HepG2 (cell line): Measurements from ENCODE around the gene PRRT2. TPM values are rescaled to one million over a fixed set of nuclear protein-coding genes. Genes with fewer than 3 reads are reported as not detected.

Experiments used
- ATAC-seq: fragments of 200-7000 bp; cut with Tn5 transposase; 3 replicates; pipeline ENCODE4 v1.9.1; 2020; ENCODE audit warnings: mild to moderate bottlenecking, moderate library complexity
- BruUV-seq: library from RNA; stranded (reverse); fragments of 400-500 nt; replicated peaks from 2 replicates; lab custom pipeline; 2021; lab: Mats Ljungman, UMichigan
- CTCF ChIA-PET: fragments of 300-600 bp; formaldehyde crosslinking; extraction: SDS; loops from one replicate; lab custom pipeline; 2021; ENCODE audit warnings: low total read pairs, inconsistent platforms, low intra/inter-chr PET ratio; lab: Yijun Ruan, JAX
- POLR2A ChIA-PET: fragments of 350-600 bp; sonication (Branson Sonifier 250); formaldehyde crosslinking; loops from one replicate; lab custom pipeline; 2020; ENCODE audit warnings: antibody characterized with exemption, inconsistent platforms; lab: Yijun Ruan, JAX
- DNase-seq: peaks from one replicate; pipeline ENCODE4 v3.0.0-alpha.2; 2015; ENCODE audit warnings: low spot score
- FAIRE-seq: peaks from 3 replicates; lab custom pipeline; 2011; peaks lifted over from hg19 to GRCh38; lab: Jason Lieb, UNC
- H2AFZ ChIP-seq: one replicate; pipeline ENCODE4 v1.6.1; 2011; ENCODE audit warnings: low read length, inconsistent platforms
- H3K27ac ChIP-seq: fragments of 300-600 bp; 3 replicates; pipeline ENCODE4 v1.8.0; 2011; ENCODE audit warnings: mixed run types, mild to moderate bottlenecking, mixed read lengths, low read length, inconsistent platforms; ENCODE audit not compliant: insufficient read depth; ENCODE audit errors: extremely low read length
- H3K27me3 ChIP-seq, 2 experiments: fragments of 200-600 bp in 1 of 2; 2 replicates in 1 of 2; 3 replicates in 1 of 2; pipeline versions ENCODE4 v1.6.0 to v1.8.0; 2011; ENCODE audit warnings: low read length in 2 of 2, mild to moderate bottlenecking in 2 of 2, moderate library complexity in 2 of 2, inconsistent platforms in 1 of 2; ENCODE audit not compliant: insufficient read depth in 2 of 2, control insufficient read depth in 1 of 2
- H3K36me3 ChIP-seq, 2 experiments: fragments of 200-600 bp in 1 of 2; replicated peaks in 1 of 2; 2 replicates in 1 of 2; 3 replicates in 1 of 2; pipeline versions ENCODE4 v1.5.1 to v1.8.0; 2011; ENCODE audit warnings: low read length in 2 of 2, inconsistent platforms in 1 of 2; ENCODE audit not compliant: insufficient read depth in 2 of 2, control insufficient read depth in 1 of 2
- H3K4me1 ChIP-seq: 2 replicates; pipeline ENCODE4 v1.5.1; 2012; ENCODE audit warnings: low read length, inconsistent platforms; ENCODE audit not compliant: insufficient read depth
- H3K4me2 ChIP-seq: 2 replicates; pipeline ENCODE4 v1.6.0; 2011; ENCODE audit warnings: low read depth, low read length, inconsistent platforms
- H3K4me3 ChIP-seq, 3 experiments: fragments of 200-600 bp in 1 of 3; sonication (generic), shearing (Covaris generic) in 1 of 3; replicated peaks in 1 of 3; 2 replicates each; pipeline ENCODE4 v1.5.1; 2011 to 2016; ENCODE audit warnings: low read length in 3 of 3, inconsistent platforms in 2 of 3, low read depth in 2 of 3, mild to moderate bottlenecking in 2 of 3, control low read depth in 1 of 3, mixed read lengths in 1 of 3; ENCODE audit not compliant: insufficient read depth in 1 of 3
- H3K79me2 ChIP-seq: one replicate; pipeline ENCODE4 v1.6.1; 2011; ENCODE audit warnings: low read length, inconsistent platforms; ENCODE audit not compliant: insufficient read depth
- H3K9ac ChIP-seq: 2 replicates; pipeline ENCODE4 v1.6.0; 2011; ENCODE audit warnings: mild to moderate bottlenecking, low read depth, low read length, inconsistent platforms; ENCODE audit not compliant: insufficient read depth
- H3K9me3 ChIP-seq: 2 replicates; pipeline ENCODE4 v1.5.1; 2012; ENCODE audit warnings: mild to moderate bottlenecking, low read length
- H4K20me1 ChIP-seq: 2 replicates; pipeline ENCODE4 v1.6.0; 2011; ENCODE audit warnings: inconsistent platforms, mild to moderate bottlenecking, low read length, moderate library complexity; ENCODE audit not compliant: insufficient read depth
- FOSL2 ChIP-seq: sonication (generic); formaldehyde crosslinking; IDR thresholded peaks from 2 replicates; pipeline ENCODE4 v1.4.0; 2020; ENCODE audit warnings: missing genetic modification reagents
- KDM5B ChIP-seq: sonication (generic); formaldehyde crosslinking; IDR thresholded peaks from 2 replicates; pipeline ENCODE4 v1.4.0; 2020; ENCODE audit warnings: missing genetic modification reagents, mild to moderate bottlenecking, borderline replicate concordance
- KLF9 ChIP-seq: IDR thresholded peaks from 2 replicates; pipeline ENCODE4 v1.6.1; 2016; ENCODE audit warnings: low read depth
- MAZ ChIP-seq, 2 experiments: sonication (generic) in 1 of 2; formaldehyde crosslinking in 1 of 2; IDR thresholded peaks; 2 replicates each; pipeline versions ENCODE4 v1.5.0 to v1.6.1; 2012 to 2020; ENCODE audit warnings: low read depth in 2 of 2, mild to moderate bottlenecking in 2 of 2, borderline replicate concordance in 1 of 2, improper control_type of control experiment in 1 of 2, low read length in 1 of 2, missing genetic modification reagents in 1 of 2, moderate library complexity in 1 of 2
- MIXL1 ChIP-seq: IDR thresholded peaks from 2 replicates; pipeline ENCODE4 v1.6.1; 2016
- TEAD3 ChIP-seq: optimal IDR thresholded peaks from 2 replicates; pipeline ENCODE3; 2016; ENCODE audit warnings: borderline replicate concordance
- TEF ChIP-seq: sonication (generic); formaldehyde crosslinking; IDR thresholded peaks from 2 replicates; pipeline ENCODE4 v1.5.0; 2020; ENCODE audit warnings: missing genetic modification reagents
- ZNF354B ChIP-seq: sonication (generic); formaldehyde crosslinking; IDR thresholded peaks from 2 replicates; pipeline ENCODE4 v1.8.0; 2022; ENCODE audit warnings: mild to moderate bottlenecking, missing genetic modification reagents
- ZNF407 ChIP-seq: sonication (generic); formaldehyde crosslinking; IDR thresholded peaks from one replicate; pipeline ENCODE4 v1.5.1; 2020; ENCODE audit warnings: mild to moderate bottlenecking, missing genetic modification reagents; ENCODE audit errors: not compliant biosample characterization
- ZNF446 ChIP-seq: sonication (generic); formaldehyde crosslinking; IDR thresholded peaks from 2 replicates; pipeline ENCODE4 v1.5.0; 2020; ENCODE audit warnings: mild to moderate bottlenecking, missing genetic modification reagents
- ZNF879 ChIP-seq: sonication (generic); formaldehyde crosslinking; IDR thresholded peaks from 2 replicates; pipeline ENCODE4 v1.8.1; 2023; ENCODE audit warnings: missing genetic modification reagents
- WGBS: methylation state at CpG from one replicate; pipeline ENCODE4 v1.1.6; 2017; ENCODE audit warnings: low lambda C conversion rate; 5-methylcytosine and 5-hydroxymethylcytosine counted together
- in situ Hi-C: cut with HindIII; loops from 2 replicates; pipeline ENCODE4 v1.10.0; 2017; ENCODE audit warnings: low pct_unique_long_range_greater_than_20kb; ENCODE audit not compliant: extremely low pct_ligation_motif_present
- intact Hi-C: fragments of 100-400 bp; cut with micrococcal nuclease; formaldehyde crosslinking; loops from one replicate; pipeline ENCODE4 v1.10.0; 2022; ENCODE audit not compliant: unreplicated experiment
- polyA plus RNA-seq, 8 experiments: library from polyadenylated mRNA; depleted of rRNA in 3 of 8; stranded (reverse) in 7 of 8; unstranded in 1 of 8; fragments of >200 nt; fragmentation: Illumina TruSeq in 4 of 8; extraction: Trizol in 4 of 8; gene quantifications; 2 replicates each; pipeline versions ENCODE4 v1.2.1 to v1.2.3, GENCODE V29; 2011 to 2016; ENCODE audit warnings: low read depth in 4 of 8, missing spikeins in 1 of 8, mixed read lengths in 1 of 8; ENCODE audit not compliant: insufficient read depth in 1 of 8
- total RNA-seq, 5 experiments: library from RNA; depleted of rRNA; stranded (reverse); fragments of >200 nt; fragmentation: Illumina TruSeq; extraction: Trizol; gene quantifications; 2 replicates each; pipeline ENCODE4 v1.2.3, GENCODE V29; 2016; ENCODE audit warnings: low read depth in 1 of 5
- TF ChIP-seq, protein P1 (sequence below): sonication (generic); formaldehyde crosslinking; IDR thresholded peaks from 2 replicates; pipeline ENCODE4 v1.5.1; 2020; ENCODE audit warnings: mild to moderate bottlenecking, missing genetic modification reagents, moderate library complexity

Gene PRRT2
- total and polyA plus RNA-seq, 2 of the 13 experiments (the other 11 are each of a cell fraction or from before 2014, with no cell fraction given), result 0.51 to 1.1 TPM

DNA sequence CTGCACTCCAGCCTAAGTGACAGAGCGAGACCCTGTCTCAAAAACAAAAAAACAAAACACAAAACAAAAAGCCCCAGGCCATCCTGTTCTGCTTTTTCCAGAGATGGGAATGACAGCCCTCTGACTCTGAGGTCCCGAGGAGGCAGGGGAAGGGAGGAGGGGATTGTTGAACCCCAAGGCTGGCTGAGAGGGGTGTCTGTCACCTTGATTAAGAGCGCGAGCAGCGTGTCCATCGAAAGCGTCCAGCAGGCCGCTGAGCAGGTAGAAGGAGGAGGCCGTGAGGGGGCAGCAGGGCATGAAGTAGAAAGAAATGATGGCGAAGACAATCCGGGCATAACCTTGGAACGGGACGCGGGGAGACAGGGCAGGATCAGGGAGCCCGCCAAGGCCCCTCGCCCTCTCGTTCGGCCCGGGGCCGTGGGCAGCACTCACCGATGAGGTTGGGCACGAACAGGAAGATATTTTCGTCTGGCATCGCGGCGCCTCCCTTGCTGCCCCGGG lies 50.4 kb downstream of the PRRT2 start:
- Histone ChIP-seq H3K36me3 (peaks cover 6 to 13% of the 10 kb centered on the region in 2 experiments; a peak in 4 of 5 replicates), H3K4me2 (peak overlapping the region; percentile 91), H3K4me3 (peak overlapping the region; percentile 85 to 95 (median 88)), H3K27ac (peak overlapping the region; percentile 97), H3K9me3 (no peaks in the 10 kb centered on the region), H3K27me3 (no peaks in the 10 kb centered on the region; a peak in 1 of 5 replicates), H3K9ac (peak overlapping the region; percentile 93), H3K4me1 (peaks cover 37% of the 10 kb centered on the region), H2AFZ (no peak overlapping the region), H3K79me2 (peaks cover 13% of the 10 kb centered on the region), H4K20me1 (no peaks in the 10 kb centered on the region; the same call in 1 of the 2 replicates)
- CTCF ChIA-PET, result interaction anchor here (0.9 kb wide), 1 partner anchor 143 kb away, joined by 3 read pairs; no protein-coding TSS in a partner anchor
- POLR2A ChIA-PET, result interaction anchor here (1.0 to 4.1 kb wide), 14 partner anchors 14 to 203 kb away, joined by 3 to 29 read pairs (median 8); partner anchors contain the start of genes ALDOA, ASPHD1, KCTD13 and MAZ
- no peak for FAIRE-seq
- in situ Hi-C loops, result loop anchor here (10.0 kb wide), 1 partner anchor 142 kb away; no protein-coding TSS in a partner anchor
- 3% methylated on average over 14 of the region's 27 CpGs for whole genome bisulfite sequencing
- intact Hi-C loops, result loop anchor here (2.0 to 5.0 kb wide), 3 partner anchors 30 to 38 kb away; partner anchors contain the start of gene ASPHD1
- BruUV-seq, result no TSS peak
- ATAC-seq, result peak; percentile 10
- no peak for DNase-seq
- TF ChIP-seq ZNF354B (CRISPR knock-in tag), result peak; percentile 86; the same call in 1 of the 2 replicates
- no peak for TF ChIP-seq TEF (CRISPR knock-in tag)
- peak; percentile 37 for TF ChIP-seq TEAD3
- TF ChIP-seq ZNF879, result no peak
- TF ChIP-seq FOSL2 (CRISPR knock-in tag), result 0 out of 2 replicates have a peak, but pooled peaks have one; percentile 3
- TF ChIP-seq, protein P1, sequence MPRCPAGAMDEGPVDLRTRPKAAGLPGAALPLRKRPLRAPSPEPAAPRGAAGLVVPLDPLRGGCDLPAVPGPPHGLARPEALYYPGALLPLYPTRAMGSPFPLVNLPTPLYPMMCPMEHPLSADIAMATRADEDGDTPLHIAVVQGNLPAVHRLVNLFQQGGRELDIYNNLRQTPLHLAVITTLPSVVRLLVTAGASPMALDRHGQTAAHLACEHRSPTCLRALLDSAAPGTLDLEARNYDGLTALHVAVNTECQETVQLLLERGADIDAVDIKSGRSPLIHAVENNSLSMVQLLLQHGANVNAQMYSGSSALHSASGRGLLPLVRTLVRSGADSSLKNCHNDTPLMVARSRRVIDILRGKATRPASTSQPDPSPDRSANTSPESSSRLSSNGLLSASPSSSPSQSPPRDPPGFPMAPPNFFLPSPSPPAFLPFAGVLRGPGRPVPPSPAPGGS, result no peak
- TF ChIP-seq KLF9, result no peak
- TF ChIP-seq MAZ (IDR thresholded peaks at IDR 0.05; ENCODE audit: borderline replicate concordance, low read depth, low read length), result no peak
- TF ChIP-seq MAZ (CRISPR knock-in tag; IDR thresholded peaks at IDR 0.05; ENCODE audit: low read depth), result no peak
- peak; percentile 40; the same call in 1 of the 2 replicates for TF ChIP-seq ZNF446 (CRISPR knock-in tag)
- TF ChIP-seq MIXL1 (CRISPR knock-in tag), result no peak
- TF ChIP-seq ZNF407 (CRISPR knock-in tag), result peak; percentile 52
- TF ChIP-seq KDM5B (CRISPR knock-in tag), result peak; percentile 70; the same call in 1 of the 2 replicates
